Mesenchymal stem cell (in vitro differentiated cells and primary cell): ENCODE measurements around the gene TSPAN15.

Source experiments
- DNase-seq: peaks from one replicate; pipeline ENCODE4 v3.0.0-alpha.2; 2013
- H2AFZ ChIP-seq: one replicate; pipeline ENCODE4 v1.6.1; 2013; ENCODE audit warnings: low read depth, mild to moderate bottlenecking, control low read depth, inconsistent platforms, low read length, moderate library complexity
- H2AK5ac ChIP-seq: 2 replicates; pipeline ENCODE4 v1.6.1; 2013; ENCODE audit warnings: low read length, moderate library complexity, mild to moderate bottlenecking, inconsistent platforms; ENCODE audit not compliant: severe bottlenecking
- H2BK120ac ChIP-seq: one replicate; pipeline ENCODE4 v1.6.1; 2013; ENCODE audit warnings: low read depth, mild to moderate bottlenecking, inconsistent platforms, low read length, moderate library complexity
- H2BK12ac ChIP-seq, 2 experiments: one replicate each; pipeline ENCODE4 v1.6.1; 2013; ENCODE audit warnings: inconsistent platforms in 2 of 2, low read length in 2 of 2, mild to moderate bottlenecking in 2 of 2, moderate library complexity in 2 of 2, control low read depth in 1 of 2
- H2BK15ac ChIP-seq: one replicate; pipeline ENCODE4 v1.6.1; 2013; ENCODE audit warnings: mild to moderate bottlenecking, low read depth, inconsistent platforms; ENCODE audit not compliant: poor library complexity, severe bottlenecking
- H2BK5ac ChIP-seq: 2 replicates; pipeline ENCODE4 v1.6.1; 2013; ENCODE audit warnings: low read depth, mild to moderate bottlenecking, low read length, control low read depth, inconsistent platforms; ENCODE audit not compliant: poor library complexity, severe bottlenecking
- H3K14ac ChIP-seq, 2 experiments: one replicate each; pipeline ENCODE4 v1.6.1; 2013; ENCODE audit warnings: inconsistent platforms in 2 of 2, low read length in 2 of 2, control low read depth in 1 of 2, mild to moderate bottlenecking in 1 of 2, moderate library complexity in 1 of 2
- H3K18ac ChIP-seq, 2 experiments: one replicate each; pipeline ENCODE4 v1.6.1; 2013; ENCODE audit warnings: inconsistent platforms in 2 of 2, low read length in 2 of 2, control low read depth in 1 of 2, low read depth in 1 of 2, mild to moderate bottlenecking in 1 of 2
- H3K23ac ChIP-seq, 2 experiments: one replicate each; pipeline ENCODE4 v1.6.1; 2013; ENCODE audit warnings: inconsistent platforms in 2 of 2, low read length in 2 of 2, mild to moderate bottlenecking in 2 of 2, moderate library complexity in 2 of 2, control low read depth in 1 of 2
- H3K27ac ChIP-seq: 2 replicates; pipeline ENCODE4 v1.5.1; 2013; ENCODE audit warnings: mild to moderate bottlenecking, moderate library complexity, low read length, control low read depth, inconsistent platforms; ENCODE audit not compliant: poor library complexity, severe bottlenecking
- H3K27me3 ChIP-seq, 2 experiments: 2 replicates each; pipeline versions ENCODE4 v1.6.1 to v1.7.0; 2013; ENCODE audit warnings: low read length in 2 of 2, mild to moderate bottlenecking in 2 of 2, moderate library complexity in 2 of 2, control low read depth in 1 of 2, inconsistent platforms in 1 of 2; ENCODE audit not compliant: control insufficient read depth in 1 of 2, insufficient read depth in 1 of 2
- H3K36me3 ChIP-seq, 2 experiments: 2 replicates each; pipeline versions ENCODE4 v1.6.1 to v1.7.0; 2013; ENCODE audit warnings: low read length in 2 of 2, control low read depth in 1 of 2, inconsistent platforms in 1 of 2, low read depth in 1 of 2, mild to moderate bottlenecking in 1 of 2; ENCODE audit not compliant: insufficient read depth in 2 of 2, control insufficient read depth in 1 of 2
- H3K4ac ChIP-seq, 2 experiments: one replicate each; pipeline ENCODE4 v1.6.1; 2013; ENCODE audit warnings: inconsistent platforms in 2 of 2, low read length in 2 of 2, mild to moderate bottlenecking in 2 of 2, moderate library complexity in 2 of 2, control low read depth in 1 of 2, low read depth in 1 of 2
- H3K4me1 ChIP-seq: 2 replicates; pipeline ENCODE4 v1.6.1; 2013; ENCODE audit warnings: low read depth, low read length, control low read depth; ENCODE audit not compliant: control insufficient read depth, insufficient read depth
- H3K4me2 ChIP-seq: 2 replicates; pipeline ENCODE4 v1.6.1; 2013; ENCODE audit warnings: low read length, mild to moderate bottlenecking, inconsistent platforms; ENCODE audit not compliant: poor library complexity, severe bottlenecking
- H3K4me3 ChIP-seq, 2 experiments: 2 replicates each; pipeline versions ENCODE4 v1.5.1 to v1.7.0; 2013; ENCODE audit warnings: low read length in 2 of 2, mild to moderate bottlenecking in 2 of 2, control low read depth in 1 of 2, low read depth in 1 of 2; ENCODE audit not compliant: insufficient read depth in 1 of 2
- H3K79me1 ChIP-seq: replicated peaks from 2 replicates; pipeline ENCODE4 v1.6.1; 2013; ENCODE audit warnings: mild to moderate bottlenecking, control low read depth, low read length, inconsistent platforms; ENCODE audit not compliant: poor library complexity, severe bottlenecking
- H3K9ac ChIP-seq: 2 replicates; pipeline ENCODE4 v1.7.0; 2013; ENCODE audit warnings: mild to moderate bottlenecking, low read length, moderate library complexity
- H3K9me3 ChIP-seq: 2 replicates; pipeline ENCODE4 v1.7.0; 2013; ENCODE audit warnings: mild to moderate bottlenecking, low read length; ENCODE audit not compliant: control insufficient read depth
- H4K8ac ChIP-seq: one replicate; pipeline ENCODE4 v1.6.1; 2013; ENCODE audit warnings: inconsistent platforms, mild to moderate bottlenecking, low read length, moderate library complexity
- H4K91ac ChIP-seq: one replicate; pipeline ENCODE4 v1.6.1; 2013; ENCODE audit warnings: mild to moderate bottlenecking, low read length, inconsistent platforms
- WGBS: methylation state at CpG from one replicate; pipeline ENCODE4 v1.1.7; 2013; ENCODE audit warnings: mixed read lengths; 5-methylcytosine and 5-hydroxymethylcytosine counted together

Gene TSPAN15

DNA sequence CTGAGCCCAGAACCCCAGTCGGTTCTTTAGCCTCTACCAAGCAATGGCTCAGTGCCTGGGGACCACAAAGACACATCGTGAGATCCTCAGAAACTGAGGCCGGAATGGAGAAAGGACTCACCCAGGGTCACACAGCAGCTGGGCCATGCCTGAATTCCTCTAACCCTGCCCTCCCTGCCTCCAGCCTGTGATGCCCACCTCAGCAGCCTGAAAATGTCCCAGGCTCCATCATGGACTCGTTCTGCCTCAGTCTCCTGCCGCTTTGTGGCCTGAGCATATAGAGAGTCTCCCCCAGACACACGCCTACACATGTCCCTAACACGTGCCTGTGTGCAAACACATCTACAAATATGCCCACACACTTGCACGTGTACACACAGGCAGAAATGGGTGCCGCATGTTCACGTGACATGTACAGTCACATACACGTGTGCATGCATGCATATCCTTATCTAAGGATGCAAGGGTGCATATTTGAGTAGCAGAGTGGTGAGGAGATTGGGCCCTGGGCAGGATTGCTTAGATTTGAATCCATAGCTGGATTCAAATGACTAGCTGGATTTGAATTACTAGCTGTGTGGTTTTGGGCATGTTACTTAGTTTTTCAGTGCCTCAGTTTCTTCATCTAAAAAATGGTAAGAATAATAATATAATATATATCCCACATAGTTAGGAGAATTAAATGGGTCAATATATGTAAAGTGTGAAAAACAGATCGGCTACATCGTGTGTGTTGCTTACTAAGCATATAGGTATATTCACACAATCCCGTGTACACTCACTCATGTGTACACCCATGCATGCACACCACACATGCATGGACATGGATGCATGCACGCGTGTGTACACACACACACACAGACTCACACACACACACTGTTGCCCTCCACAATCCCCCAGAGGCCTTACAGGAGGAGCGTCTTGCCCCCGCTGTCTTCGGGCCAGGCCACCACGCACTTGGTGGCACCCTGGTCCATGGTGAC is 36.9 kb upstream of the TSPAN15 start:
- no peaks in the 10 kb centered on the region for H3K79me1 ChIP-seq
- H3K4ac ChIP-seq: no peak overlapping the region
- no peaks in the 10 kb centered on the region for H3K9me3 ChIP-seq
- H3K4me1 ChIP-seq: peaks cover 2% of the 10 kb centered on the region
- no peak for DNase-seq
- no peak overlapping the region for H3K4me2 ChIP-seq
- H4K8ac ChIP-seq: no peak overlapping the region
- H3K27ac ChIP-seq: no peak overlapping the region
- no peak overlapping the region for H3K23ac ChIP-seq
- peaks cover 8 to 25% of the 10 kb centered on the region in 2 experiments for H3K27me3 ChIP-seq
- H2BK120ac ChIP-seq: no peak overlapping the region
- H2BK15ac ChIP-seq: no peak overlapping the region
- no peak overlapping the region for H2BK5ac ChIP-seq
- peak overlapping the region in 1 of 2 experiments; percentile 38 for H2BK12ac ChIP-seq
- peak overlapping the region in 1 of 2 experiments; percentile 48 for H3K18ac ChIP-seq
- H2AK5ac ChIP-seq: no peak overlapping the region
- WGBS: 90% methylated on average over 20 of the region's 20 CpGs
- H3K14ac ChIP-seq: peak overlapping the region in 1 of 2 experiments; percentile 89
- H3K36me3 ChIP-seq: no peaks in the 10 kb centered on the region
- H3K4me3 ChIP-seq: no peak overlapping the region
- peak overlapping the region; percentile 41 for H4K91ac ChIP-seq
- no peak overlapping the region for H2AFZ ChIP-seq
- no peak overlapping the region for H3K9ac ChIP-seq

DNA sequence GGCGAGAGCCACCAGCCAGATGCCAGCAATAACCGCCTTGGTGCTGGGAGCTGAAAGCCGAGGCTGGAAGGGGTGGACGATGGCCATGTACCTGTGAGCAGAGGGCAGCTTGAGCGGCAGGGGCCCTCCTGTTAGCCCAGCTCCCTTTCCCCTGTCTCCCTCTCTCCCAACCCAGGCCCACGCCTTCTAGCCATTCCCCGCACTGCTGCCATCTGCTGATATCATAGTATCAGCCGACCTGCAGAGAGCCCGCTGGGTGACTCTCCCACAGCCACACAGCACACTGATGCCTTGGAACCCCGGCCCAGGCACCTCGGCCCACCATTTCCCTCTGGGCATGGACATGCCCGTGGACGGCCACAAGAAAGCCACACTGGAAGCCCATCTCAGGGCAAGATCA is 36.2 kb upstream of the TSPAN15 start:
- Histone ChIP-seq H3K4me2 (no peak overlapping the region), H4K91ac (peak overlapping the region; percentile 41), H2AFZ (no peak overlapping the region), H3K18ac (peak overlapping the region in 1 of 2 experiments; percentile 48), H3K9me3 (no peaks in the 10 kb centered on the region), H4K8ac (no peak overlapping the region), H3K79me1 (no peaks in the 10 kb centered on the region), H3K4me3 (no peak overlapping the region), H3K14ac (no peak overlapping the region), H3K27ac (no peak overlapping the region), H2BK12ac (peak overlapping the region in 1 of 2 experiments; percentile 38), H2BK15ac (no peak overlapping the region), H2AK5ac (no peak overlapping the region), H3K4ac (no peak overlapping the region), H3K27me3 (peaks cover 8 to 25% of the 10 kb centered on the region in 2 experiments), H3K9ac (no peak overlapping the region), H3K23ac (no peak overlapping the region), H3K4me1 (peaks cover 2% of the 10 kb centered on the region), H2BK120ac (no peak overlapping the region), H2BK5ac (no peak overlapping the region), H3K36me3 (no peaks in the 10 kb centered on the region)
- 86% methylated on average over 13 of the region's 13 CpGs for WGBS
- no peak for DNase-seq

DNA sequence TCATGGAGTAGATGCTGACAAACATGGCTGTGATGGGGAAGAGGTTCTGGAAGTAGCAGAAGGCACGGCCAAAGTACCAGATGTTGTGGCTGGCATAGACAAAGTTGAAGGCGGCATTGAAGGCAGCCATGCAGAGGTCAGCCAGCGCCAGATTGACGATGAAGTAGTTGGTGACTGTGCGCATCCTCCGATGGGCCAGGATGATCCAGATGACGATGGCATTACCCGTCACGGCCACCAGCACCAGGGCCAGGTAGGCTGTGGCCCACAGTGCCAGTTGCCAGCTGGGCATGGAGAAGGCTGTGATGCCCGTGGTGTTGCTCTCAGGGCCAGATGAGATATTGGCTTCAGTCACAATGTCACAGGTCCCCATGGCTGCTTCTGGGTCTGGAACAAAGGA is 35.3 kb upstream of the TSPAN15 start:
- Histone ChIP-seq H3K9me3 (no peaks in the 10 kb centered on the region), H2BK120ac (no peak overlapping the region), H3K4me3 (peak overlapping the region in 1 of 2 experiments; percentile 40), H3K4ac (no peak overlapping the region), H3K9ac (no peak overlapping the region), H3K27ac (no peak overlapping the region), H3K23ac (no peak overlapping the region), H2BK12ac (peak overlapping the region in 1 of 2 experiments; percentile 31), H4K8ac (no peak overlapping the region), H3K4me2 (no peak overlapping the region), H3K18ac (no peak overlapping the region), H3K36me3 (no peaks in the 10 kb centered on the region), H3K14ac (no peak overlapping the region), H3K79me1 (no peaks in the 10 kb centered on the region), H2AFZ (no peak overlapping the region), H2AK5ac (no peak overlapping the region), H3K4me1 (peaks cover 2% of the 10 kb centered on the region), H2BK5ac (no peak overlapping the region), H2BK15ac (peak overlapping the region; percentile 21), H4K91ac (no peak overlapping the region), H3K27me3 (peaks cover 8 to 25% of the 10 kb centered on the region in 2 experiments)
- 94% methylated on average over 10 of the region's 10 CpGs for WGBS
- no peak for DNase-seq

DNA sequence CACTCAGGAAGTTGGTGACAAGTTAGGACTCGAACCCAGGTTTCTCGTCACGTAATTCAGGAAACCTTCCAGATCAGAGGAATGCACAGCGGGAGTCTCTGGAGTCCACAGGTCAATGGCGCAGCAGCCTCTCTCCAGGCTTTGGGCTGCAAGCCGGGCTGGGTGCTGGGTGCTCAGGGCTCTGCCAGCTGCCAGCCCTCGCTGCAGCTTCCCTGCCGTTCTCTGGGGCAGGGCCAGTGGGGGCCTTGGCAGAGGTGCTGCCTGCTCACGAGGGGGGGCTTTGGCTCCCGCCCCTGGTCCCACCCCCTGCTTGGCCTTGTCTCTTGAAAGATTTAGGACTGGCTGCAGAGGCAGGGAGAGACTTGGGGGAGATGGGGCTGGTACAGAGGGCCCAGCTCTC is 34.6 kb upstream of the TSPAN15 start, which contains the start of gene TACR2:
TSS of gene TACR2 (minus strand) at position 224 of the 400 bp plus-strand sequence. CDS start 595 bp downstream, outside the sequence.
- H3K36me3 ChIP-seq: no peaks in the 10 kb centered on the region
- peak within 1 kb of the TSS in 1 of 2 experiments; percentile 31 for H2BK12ac ChIP-seq
- no peak within 1 kb of the TSS for H3K14ac ChIP-seq
- no peaks in the 10 kb centered on the region for H3K79me1 ChIP-seq
- WGBS: 92% methylated on average over 10 of the region's 10 CpGs
- H3K4me1 ChIP-seq: peaks cover 2% of the 10 kb centered on the region
- no peak within 1 kb of the TSS for H3K18ac ChIP-seq
- H3K23ac ChIP-seq: no peak within 1 kb of the TSS
- H3K27me3 ChIP-seq: peaks cover 8 to 28% of the 10 kb centered on the region in 2 experiments
- DNase-seq: no peak
- H2AFZ ChIP-seq: no peak within 1 kb of the TSS
- no peak within 1 kb of the TSS for H4K8ac ChIP-seq
- no peak within 1 kb of the TSS for H2BK5ac ChIP-seq
- H3K4me3 ChIP-seq: peak within 1 kb of the TSS in 1 of 2 experiments; percentile 40
- no peak within 1 kb of the TSS for H2BK120ac ChIP-seq
- no peak within 1 kb of the TSS for H2AK5ac ChIP-seq
- no peak within 1 kb of the TSS for H3K27ac ChIP-seq
- H3K9ac ChIP-seq: no peak within 1 kb of the TSS
- peak within 1 kb of the TSS; percentile 21 for H2BK15ac ChIP-seq
- H4K91ac ChIP-seq: no peak within 1 kb of the TSS
- H3K9me3 ChIP-seq: no peaks in the 10 kb centered on the region
- H3K4ac ChIP-seq: no peak within 1 kb of the TSS
- no peak within 1 kb of the TSS for H3K4me2 ChIP-seq
